Measurements from ENCODE around the gene DBN1.

The DBN1 gene

DNA sequence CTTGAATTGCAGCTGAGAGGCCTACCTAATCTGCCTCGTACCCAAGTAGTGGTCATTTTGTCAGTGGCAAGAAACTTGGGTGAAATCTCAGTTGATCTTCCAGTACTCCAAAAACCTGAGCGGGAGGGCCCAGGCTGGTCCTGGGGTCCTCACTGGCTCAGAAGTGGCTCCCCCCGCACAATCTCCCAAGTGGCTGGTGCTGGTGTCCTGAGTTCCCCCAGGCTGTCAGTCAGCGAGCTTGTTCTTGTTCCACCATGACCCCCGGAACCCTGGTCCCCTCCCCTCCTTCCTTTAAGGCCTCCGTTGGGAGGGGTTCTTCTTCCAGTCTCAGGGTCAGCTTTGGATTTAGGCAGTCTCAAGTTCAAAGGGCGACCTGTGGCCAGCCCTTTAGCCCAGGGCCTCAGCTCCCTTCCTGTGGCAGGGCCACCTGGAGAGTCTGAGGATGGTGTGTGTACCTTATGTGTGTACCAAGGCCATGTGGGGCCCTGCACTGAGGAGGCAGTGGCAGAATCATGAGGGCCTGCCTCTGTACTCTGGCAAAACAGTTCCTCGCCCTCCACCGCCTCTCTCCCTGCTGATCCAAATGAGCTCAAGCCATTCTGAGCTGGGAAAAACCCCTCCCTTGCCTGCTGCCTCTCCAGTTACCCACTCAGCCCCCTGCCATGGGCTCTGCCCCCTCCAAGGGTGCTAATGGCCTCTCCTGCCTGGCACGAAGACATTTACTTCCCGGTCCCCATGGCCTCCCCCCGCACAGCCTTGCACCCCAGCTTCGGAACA, 4.5 kb upstream of the DBN1 start:
- no peak overlapping the region for H3K4me3 Mint-ChIP-seq
- no peaks in the 10 kb centered on the region for H3K9me3 Mint-ChIP-seq
- no peak overlapping the region for H3K27ac Mint-ChIP-seq
- peaks cover 27% of the 10 kb centered on the region for H3K27me3 Mint-ChIP-seq
- CTCF ChIA-PET: interaction anchor here (0.9 to 4.5 kb wide), 7 partner anchors 10 to 88 kb away, joined by 4 to 19 read pairs (median 6); no protein-coding TSS in a partner anchor
- no peaks in the 10 kb centered on the region for H3K36me3 Mint-ChIP-seq
- peaks cover 47% of the 10 kb centered on the region for H3K4me1 Mint-ChIP-seq
- no peak for DNase-seq

- Mint-ChIP-seq H3K9me3 (no peaks in the 10 kb centered on the region), H3K27me3 (peaks cover 38% of the 10 kb centered on the region), H3K4me1 (peaks cover 53% of the 10 kb centered on the region), H3K4me3 (no peak overlapping the region), H3K27ac (no peak overlapping the region), H3K36me3 (no peaks in the 10 kb centered on the region)
- CTCF ChIA-PET: interaction anchor here (1.6 to 4.5 kb wide), 4 partner anchors 11 to 86 kb away, joined by 3 to 19 read pairs (median 7); no protein-coding TSS in a partner anchor
- no peak for DNase-seq
Observed at GRCh38 chr5:177476531-177477233, 3.2 kb upstream of the DBN1 start.

GRCh38 chr5:177475563-177476427, 2.4 kb upstream of the DBN1 start:
- CTCF ChIA-PET: interaction anchor here (0.6 to 4.5 kb wide), 5 partner anchors 13 to 85 kb away, joined by 3 to 19 read pairs (median 5); no protein-coding TSS in a partner anchor
- no peaks in the 10 kb centered on the region for H3K36me3 Mint-ChIP-seq
- no peak for DNase-seq
- H3K27ac Mint-ChIP-seq: no peak overlapping the region
- H3K4me1 Mint-ChIP-seq: peaks cover 59% of the 10 kb centered on the region
- H3K4me3 Mint-ChIP-seq: no peak overlapping the region
- no peaks in the 10 kb centered on the region for H3K9me3 Mint-ChIP-seq
- peaks cover 47% of the 10 kb centered on the region for H3K27me3 Mint-ChIP-seq

DNA sequence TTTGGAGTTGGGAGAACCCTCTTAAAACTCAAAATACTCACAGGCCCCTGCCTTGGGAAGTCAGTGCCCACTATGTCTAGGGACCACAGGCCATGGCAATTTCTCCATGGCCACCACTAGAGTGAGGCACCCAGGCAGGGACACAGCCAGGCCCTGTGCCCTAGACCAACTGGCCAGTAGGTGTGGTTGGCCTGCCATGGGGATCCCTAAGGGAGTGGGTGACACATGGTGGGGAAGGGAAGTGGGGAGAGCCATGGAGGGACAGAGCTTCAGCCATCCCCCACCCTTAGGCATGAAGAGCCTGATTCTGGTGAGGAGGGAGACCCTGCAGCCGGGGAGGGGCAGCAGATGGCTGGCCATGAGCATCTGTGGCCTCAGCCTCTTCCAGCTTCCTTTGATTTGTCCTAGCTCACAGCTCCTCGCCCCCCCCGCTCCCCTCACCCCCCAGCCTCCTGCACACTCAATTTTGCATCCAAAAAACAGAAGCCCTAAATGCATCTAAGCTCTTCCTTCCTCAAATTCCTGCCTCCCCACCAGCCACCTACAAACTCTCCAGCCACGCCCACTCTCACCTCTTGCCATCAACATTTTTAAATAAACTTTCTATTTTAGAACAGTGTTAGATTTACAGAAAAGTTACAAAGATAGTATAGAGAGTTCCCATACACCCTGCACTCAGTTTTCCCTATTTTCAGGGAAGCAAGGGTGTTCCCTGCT, 1.6 kb upstream of the DBN1 start:
- Mint-ChIP-seq H3K36me3 (no peaks in the 10 kb centered on the region), H3K4me1 (peaks cover 61% of the 10 kb centered on the region), H3K27ac (no peak overlapping the region), H3K27me3 (peaks cover 55% of the 10 kb centered on the region), H3K4me3 (peak overlapping the region; percentile 71), H3K9me3 (no peaks in the 10 kb centered on the region)
- CTCF ChIA-PET: interaction anchor here (1.2 kb wide), 1 partner anchor 26 kb away, joined by 3 read pairs; no protein-coding TSS in a partner anchor
- no peak for DNase-seq

GRCh38 chr5:177474002-177474476, 605 bp upstream of the DBN1 start:
- DNase-seq: no peak
- peaks cover 51% of the 10 kb centered on the region for H3K4me1 Mint-ChIP-seq
- H3K4me3 Mint-ChIP-seq: peak overlapping the region; percentile 71
- no peaks in the 10 kb centered on the region for H3K9me3 Mint-ChIP-seq
- CTCF ChIA-PET: interaction anchor here (0.9 kb wide), 1 partner anchor 27 kb away, joined by 3 read pairs; no protein-coding TSS in a partner anchor
- H3K27ac Mint-ChIP-seq: no peak overlapping the region
- H3K27me3 Mint-ChIP-seq: peaks cover 64% of the 10 kb centered on the region
- no peaks in the 10 kb centered on the region for H3K36me3 Mint-ChIP-seq

GRCh38 chr5:177472460-177473442, 683 bp downstream of the DBN1 start:
- Mint-ChIP-seq H3K36me3 (no peaks in the 10 kb centered on the region), H3K4me1 (peaks cover 39% of the 10 kb centered on the region), H3K4me3 (peak overlapping the region; percentile 62), H3K27me3 (peaks cover 64% of the 10 kb centered on the region), H3K27ac (no peak overlapping the region), H3K9me3 (no peaks in the 10 kb centered on the region)
- CTCF ChIA-PET: interaction anchor here (0.6 to 2.0 kb wide), 4 partner anchors 28 to 196 kb away, joined by 3 to 8 read pairs (median 3); no protein-coding TSS in a partner anchor
- peak; percentile 69 for DNase-seq

GRCh38 chr5:177471610-177472356, 1.7 kb downstream of the DBN1 start:
- Mint-ChIP-seq H3K27ac (no peak overlapping the region), H3K36me3 (no peaks in the 10 kb centered on the region), H3K9me3 (no peaks in the 10 kb centered on the region), H3K27me3 (peaks cover 72% of the 10 kb centered on the region), H3K4me1 (peaks cover 37% of the 10 kb centered on the region), H3K4me3 (peak overlapping the region; percentile 3)
- CTCF ChIA-PET: interaction anchor here (0.7 to 2.0 kb wide), 5 partner anchors 15 to 195 kb away, joined by 3 to 8 read pairs (median 4); no protein-coding TSS in a partner anchor
- DNase-seq: no peak

GRCh38 chr5:177470759-177471536, 2.5 kb downstream of the DBN1 start:
- H3K4me3 Mint-ChIP-seq: no peak overlapping the region
- peaks cover 33% of the 10 kb centered on the region for H3K4me1 Mint-ChIP-seq
- H3K27ac Mint-ChIP-seq: no peak overlapping the region
- CTCF ChIA-PET: interaction anchor here (1.0 to 2.0 kb wide), 4 partner anchors 14 to 67 kb away, joined by 3 to 8 read pairs (median 4); no protein-coding TSS in a partner anchor
- no peaks in the 10 kb centered on the region for H3K9me3 Mint-ChIP-seq
- no peaks in the 10 kb centered on the region for H3K36me3 Mint-ChIP-seq
- no peak for DNase-seq
- peaks cover 70% of the 10 kb centered on the region for H3K27me3 Mint-ChIP-seq

- Mint-ChIP-seq H3K27ac (no peak overlapping the region), H3K4me3 (no peak overlapping the region), H3K27me3 (peaks cover 59% of the 10 kb centered on the region), H3K9me3 (no peaks in the 10 kb centered on the region), H3K4me1 (peaks cover 25% of the 10 kb centered on the region), H3K36me3 (no peaks in the 10 kb centered on the region)
- no peak for DNase-seq
- CTCF ChIA-PET: interaction anchor here (0.6 to 1.2 kb wide), 2 partner anchors 25 to 66 kb away, joined by 3 read pairs; no protein-coding TSS in a partner anchor
Observed at GRCh38 chr5:177469750-177470525, 3.5 kb downstream of the DBN1 start.

DNA sequence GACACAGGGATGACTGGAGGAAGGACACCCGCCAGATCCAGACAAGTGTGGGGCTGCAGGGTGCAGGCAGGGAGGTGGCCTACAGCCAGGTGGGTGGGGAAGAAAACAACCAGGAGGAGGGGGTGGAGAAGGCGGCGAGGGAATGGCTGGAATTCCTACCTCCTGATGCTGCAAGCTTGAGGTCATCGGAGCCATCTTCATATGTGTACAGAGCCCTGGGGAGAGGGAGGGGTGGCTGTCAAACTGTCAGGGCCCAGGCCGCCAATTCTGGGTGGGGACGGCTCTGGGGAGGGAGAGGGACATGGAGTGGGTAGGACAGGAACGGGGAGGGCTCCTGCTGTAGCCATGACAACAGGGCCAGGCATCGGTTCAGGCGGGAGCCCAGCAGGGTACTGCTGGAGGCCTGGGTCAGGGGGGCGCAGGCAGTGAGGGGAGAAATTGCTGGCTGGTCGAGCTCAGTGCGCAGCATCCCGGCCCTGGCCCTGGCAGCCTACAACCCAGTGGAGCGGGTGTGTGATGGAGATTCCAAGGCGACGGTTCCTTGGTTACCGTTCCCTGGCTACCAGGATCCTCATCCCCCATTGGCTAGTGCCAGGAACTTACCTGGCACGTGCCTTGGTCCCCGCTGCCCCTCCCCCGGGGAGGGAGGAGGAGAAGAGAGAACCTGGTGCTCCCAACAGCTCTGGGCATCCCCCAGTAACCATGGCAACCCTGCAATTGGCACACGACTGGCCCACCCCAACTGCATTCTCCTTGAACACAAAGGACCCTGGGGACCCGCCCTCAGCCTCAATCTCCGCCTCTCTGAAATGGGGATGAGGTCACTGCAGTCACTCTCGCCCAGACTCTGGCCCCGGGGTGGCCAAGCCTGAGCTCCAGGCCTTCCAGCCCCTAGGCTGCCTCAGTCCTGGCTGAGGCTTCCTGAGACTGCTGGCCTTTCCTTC, 4.5 kb downstream of the DBN1 start:
- Mint-ChIP-seq H3K27me3 (peaks cover 50% of the 10 kb centered on the region), H3K4me3 (no peak overlapping the region), H3K27ac (no peak overlapping the region), H3K4me1 (peaks cover 18% of the 10 kb centered on the region), H3K36me3 (no peaks in the 10 kb centered on the region), H3K9me3 (no peaks in the 10 kb centered on the region)
- no peak for DNase-seq
- CTCF ChIA-PET: interaction anchor here (0.7 to 1.5 kb wide), 3 partner anchors 11 to 66 kb away, joined by 3 to 6 read pairs (median 4); no protein-coding TSS in a partner anchor

All from activated naive CD4-positive, alpha-beta T cell treated with anti-CD3 and anti-CD28 coated beads, Interleukin-2, amount 10 ng/mL, durations not matched to agents 7 days and 5 days (primary cell).